Measurements from ENCODE around the gene GALNT9.

- TF ChIP-seq POLR2A (IDR thresholded peaks at IDR 0.05) (no peak), CTCF (IDR thresholded peaks at IDR 0.05) (no peak), EP300 (IDR thresholded peaks at IDR 0.05) (no peak)
Observed at GRCh38 chr12:132249689-132250478, 79.5 kb downstream of the GALNT9 start.
